HEK293T (cell line): ENCODE measurements around the gene CCDC77.

ENCODE experiments used
- CTCF ChIA-PET: fragments of 350-600 bp; formaldehyde crosslinking; extraction: SDS; loops from one replicate; lab custom pipeline; 2021; ENCODE audit warnings: antibody characterized with exemption, inconsistent platforms; lab: Yijun Ruan, JAX
- POLR2A ChIA-PET: fragments of 350-600 bp; formaldehyde crosslinking; extraction: SDS; loops from one replicate; lab custom pipeline; 2020; ENCODE audit warnings: antibody characterized with exemption, inconsistent platforms; lab: Yijun Ruan, JAX
- DNase-seq: peaks from one replicate; pipeline ENCODE4 v3.0.0; 2012; ENCODE audit warnings: mixed read lengths; ENCODE audit errors: extremely low spot score
- ARNT ChIP-seq: fragments of 450-650 bp; IDR thresholded peaks from 2 replicates; pipeline ENCODE4 v1.6.1; 2017; ENCODE audit warnings: mild to moderate bottlenecking
- BHLHE40 ChIP-seq: fragments of 450-650 bp; IDR thresholded peaks from 2 replicates; pipeline ENCODE4 v1.6.1; 2016; ENCODE audit warnings: mild to moderate bottlenecking, moderate library complexity, borderline replicate concordance
- CTBP1 ChIP-seq: fragments of 450-650 bp; IDR thresholded peaks from 2 replicates; pipeline ENCODE4 v1.6.1; 2016; ENCODE audit warnings: borderline replicate concordance
- ELF4 ChIP-seq: fragments of 450-650 bp; IDR thresholded peaks from 2 replicates; pipeline ENCODE4 v1.6.1; 2017; ENCODE audit warnings: antibody characterized with exemption
- FOXA1 ChIP-seq: fragments of 450-650 bp; IDR thresholded peaks from 2 replicates; pipeline ENCODE4 v1.6.1; 2016; ENCODE audit warnings: mild to moderate bottlenecking
- FOXK2 ChIP-seq: fragments of 450-650 bp; IDR thresholded peaks from 2 replicates; pipeline ENCODE4 v1.6.1; 2016; ENCODE audit warnings: mild to moderate bottlenecking
- FOXM1 ChIP-seq: fragments of 450-650 bp; IDR thresholded peaks from 2 replicates; pipeline ENCODE4 v1.6.1; 2017; ENCODE audit warnings: mild to moderate bottlenecking, borderline replicate concordance
- HDGF ChIP-seq: fragments of 450-650 bp; IDR thresholded peaks from 2 replicates; pipeline ENCODE4 v1.6.1; 2017; ENCODE audit warnings: antibody characterized with exemption, borderline replicate concordance
- L3MBTL2 ChIP-seq: fragments of 450-650 bp; conservative IDR thresholded peaks from 2 replicates; pipeline ENCODE4 v1.6.1; 2016; ENCODE audit warnings: mild to moderate bottlenecking
- LEF1 ChIP-seq: fragments of 450-650 bp; IDR thresholded peaks from 2 replicates; pipeline ENCODE4 v1.6.1; 2017; ENCODE audit warnings: mild to moderate bottlenecking, borderline replicate concordance
- NFRKB ChIP-seq: fragments of 450-650 bp; IDR thresholded peaks from 2 replicates; pipeline ENCODE4 v1.6.1; 2016; ENCODE audit warnings: mild to moderate bottlenecking, moderate library complexity
- PKNOX1 ChIP-seq: fragments of 450-650 bp; IDR thresholded peaks from 2 replicates; pipeline ENCODE4 v1.6.1; 2016
- SP1 ChIP-seq: fragments of 450-650 bp; IDR thresholded peaks from 2 replicates; pipeline ENCODE4 v1.6.1; 2017
- SUZ12 ChIP-seq: fragments of 450-650 bp; IDR thresholded peaks from 2 replicates; pipeline ENCODE4 v1.6.1; 2016; ENCODE audit warnings: mild to moderate bottlenecking
- TARDBP ChIP-seq: fragments of 450-650 bp; IDR thresholded peaks from 2 replicates; pipeline ENCODE4 v1.6.1; 2016
- ZNF384 ChIP-seq: fragments of 450-650 bp; IDR thresholded peaks from 2 replicates; pipeline ENCODE4 v1.6.1; 2016

Gene CCDC77

DNA sequence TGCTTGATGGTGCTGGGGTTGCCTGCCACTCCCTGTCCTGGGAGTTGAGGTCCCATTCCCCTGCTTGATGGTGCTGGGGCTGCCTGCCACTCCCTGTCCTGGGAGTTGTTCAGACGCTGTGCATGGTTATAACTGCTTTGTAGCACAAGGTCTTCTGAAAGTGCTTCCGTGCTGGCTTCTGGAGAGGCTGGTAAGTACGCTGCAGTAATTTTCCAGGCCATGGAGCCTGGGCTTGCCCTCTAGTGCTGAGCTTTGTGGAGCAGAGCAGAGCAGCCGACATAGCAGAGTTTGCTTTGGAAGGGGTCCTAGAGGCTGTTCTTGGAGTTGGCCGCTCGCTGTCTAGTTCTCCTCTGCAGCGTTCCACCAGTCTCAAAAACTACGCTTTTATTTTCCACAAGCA lies 64.6 kb downstream of the CCDC77 start:
- CTCF ChIA-PET, result no interaction called here
- no peak for TF ChIP-seq TARDBP
- no peak for DNase-seq
- POLR2A ChIA-PET, result no interaction called here

DNA sequence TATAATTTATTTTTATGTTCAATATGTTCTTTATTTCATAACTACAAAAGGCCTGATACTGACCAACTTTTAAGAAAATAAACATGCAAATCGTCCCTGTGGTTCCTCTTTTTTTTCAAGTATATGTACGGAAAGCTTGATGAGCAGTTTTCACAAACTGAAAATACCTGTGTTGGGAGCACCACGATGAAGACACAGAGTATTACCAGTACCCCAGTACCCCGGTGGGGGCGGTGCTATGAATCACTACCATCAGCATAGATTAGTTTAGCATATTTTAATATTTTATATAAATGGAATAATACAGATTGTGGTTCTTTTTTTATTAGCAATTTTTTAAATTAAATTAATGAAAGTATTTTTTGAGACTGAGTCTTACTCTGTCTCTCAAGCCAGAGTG lies 65.3 kb downstream of the CCDC77 start:
- no peak for TF ChIP-seq ZNF384
- no peak for TF ChIP-seq ELF4
- no peak for TF ChIP-seq SP1
- TF ChIP-seq FOXK2, result no peak
- TF ChIP-seq TARDBP, result no peak
- CTCF ChIA-PET, result no interaction called here
- POLR2A ChIA-PET, result no interaction called here
- no peak for DNase-seq

DNA sequence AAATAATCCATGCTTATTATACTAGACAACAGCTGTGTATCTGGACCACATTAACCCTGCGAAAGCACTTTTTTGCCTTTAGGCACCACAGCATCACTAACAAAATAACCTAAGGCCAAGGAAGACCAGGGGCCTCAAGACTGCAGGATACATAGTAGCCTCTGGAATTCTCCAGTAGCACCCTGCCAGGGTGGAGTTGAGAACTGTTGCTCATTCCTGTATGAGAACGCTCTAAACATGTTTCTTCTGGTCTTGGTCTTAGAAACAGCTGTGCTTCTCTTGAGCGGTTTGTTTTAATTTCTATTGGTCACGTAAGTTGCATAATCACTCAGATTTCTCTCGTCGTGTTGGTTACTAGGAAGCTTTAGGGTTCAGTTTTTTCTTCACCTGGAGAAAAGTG lies 66.1 kb downstream of the CCDC77 start:
- DNase-seq, result no peak
- CTCF ChIA-PET, result interaction anchor here (0.7 kb wide), 1 partner anchor 831 kb away, joined by 3 read pairs; no protein-coding TSS in a partner anchor
- no peak for TF ChIP-seq SP1
- TF ChIP-seq ELF4, result no peak
- no peak for TF ChIP-seq HDGF
- no peak for TF ChIP-seq FOXM1
- no peak for TF ChIP-seq SUZ12
- TF ChIP-seq FOXA1, result no peak
- no peak for TF ChIP-seq BHLHE40
- no peak for TF ChIP-seq ARNT
- TF ChIP-seq L3MBTL2, result no peak
- TF ChIP-seq FOXK2, result no peak
- no peak for TF ChIP-seq CTBP1
- POLR2A ChIA-PET, result no interaction called here

GRCh38 chr12:468671-469389 lies 67.4 kb downstream of the CCDC77 start:
- POLR2A ChIA-PET, result no interaction called here
- DNase-seq, result no peak
- TF ChIP-seq PKNOX1, result no peak
- TF ChIP-seq FOXM1, result no peak
- no peak for TF ChIP-seq FOXA1
- TF ChIP-seq NFRKB, result no peak
- TF ChIP-seq HDGF, result no peak
- no peak for TF ChIP-seq LEF1
- no peak for TF ChIP-seq L3MBTL2
- no peak for TF ChIP-seq TARDBP
- no peak for TF ChIP-seq ARNT
- no peak for TF ChIP-seq BHLHE40
- TF ChIP-seq CTBP1, result no peak
- CTCF ChIA-PET, result no interaction called here

- POLR2A ChIA-PET, result no interaction called here
These were observed 68.7 kb downstream of the CCDC77 start for GRCh38 chr12:470133-470532.

GRCh38 chr12:473198-473597 lies 71.8 kb downstream of the CCDC77 start:
- no peak for DNase-seq
- POLR2A ChIA-PET, result interaction anchor here (0.6 kb wide), 1 partner anchor 205 kb away, joined by 3 read pairs; no protein-coding TSS in a partner anchor
- CTCF ChIA-PET, result no interaction called here
- TF ChIP-seq CTBP1, result no peak
- TF ChIP-seq HDGF, result no peak
- TF ChIP-seq FOXK2, result no peak
- no peak for TF ChIP-seq ZNF384
- TF ChIP-seq FOXA1, result no peak
- no peak for TF ChIP-seq PKNOX1

More at GRCh38 chr12:470133-470532, 68.7 kb downstream of the CCDC77 start:
- TF ChIP-seq FOXK2 (no peak), TARDBP (no peak), PKNOX1 (no peak), ZNF384 (no peak), SP1 (no peak), L3MBTL2 (no peak), FOXA1 (no peak), ARNT (no peak), HDGF (no peak), ELF4 (no peak), LEF1 (no peak), NFRKB (no peak), SUZ12 (no peak), CTBP1 (no peak), BHLHE40 (no peak), FOXM1 (no peak)
- no peak for DNase-seq
- CTCF ChIA-PET, result no interaction called here
